Mesenchymal stem cell (in vitro differentiated cells and primary cell): ENCODE results near the gene ARHGEF3.

Experiments
- DNase-seq: peaks from one replicate; pipeline ENCODE4 v3.0.0-alpha.2; 2013
- H2AFZ ChIP-seq: one replicate; pipeline ENCODE4 v1.6.1; 2013; ENCODE audit warnings: low read depth, mild to moderate bottlenecking, control low read depth, inconsistent platforms, low read length, moderate library complexity
- H2AK5ac ChIP-seq: 2 replicates; pipeline ENCODE4 v1.6.1; 2013; ENCODE audit warnings: low read length, moderate library complexity, mild to moderate bottlenecking, inconsistent platforms; ENCODE audit not compliant: severe bottlenecking
- H2BK120ac ChIP-seq: one replicate; pipeline ENCODE4 v1.6.1; 2013; ENCODE audit warnings: low read depth, mild to moderate bottlenecking, inconsistent platforms, low read length, moderate library complexity
- H2BK12ac ChIP-seq, 2 experiments: one replicate each; pipeline ENCODE4 v1.6.1; 2013; ENCODE audit warnings: inconsistent platforms in 2 of 2, low read length in 2 of 2, mild to moderate bottlenecking in 2 of 2, moderate library complexity in 2 of 2, control low read depth in 1 of 2
- H2BK15ac ChIP-seq: one replicate; pipeline ENCODE4 v1.6.1; 2013; ENCODE audit warnings: mild to moderate bottlenecking, low read depth, inconsistent platforms; ENCODE audit not compliant: poor library complexity, severe bottlenecking
- H2BK5ac ChIP-seq: 2 replicates; pipeline ENCODE4 v1.6.1; 2013; ENCODE audit warnings: low read depth, mild to moderate bottlenecking, low read length, control low read depth, inconsistent platforms; ENCODE audit not compliant: poor library complexity, severe bottlenecking
- H3K14ac ChIP-seq, 2 experiments: one replicate each; pipeline ENCODE4 v1.6.1; 2013; ENCODE audit warnings: inconsistent platforms in 2 of 2, low read length in 2 of 2, control low read depth in 1 of 2, mild to moderate bottlenecking in 1 of 2, moderate library complexity in 1 of 2
- H3K18ac ChIP-seq, 2 experiments: one replicate each; pipeline ENCODE4 v1.6.1; 2013; ENCODE audit warnings: inconsistent platforms in 2 of 2, low read length in 2 of 2, control low read depth in 1 of 2, low read depth in 1 of 2, mild to moderate bottlenecking in 1 of 2
- H3K23ac ChIP-seq, 2 experiments: one replicate each; pipeline ENCODE4 v1.6.1; 2013; ENCODE audit warnings: inconsistent platforms in 2 of 2, low read length in 2 of 2, mild to moderate bottlenecking in 2 of 2, moderate library complexity in 2 of 2, control low read depth in 1 of 2
- H3K27ac ChIP-seq: 2 replicates; pipeline ENCODE4 v1.5.1; 2013; ENCODE audit warnings: mild to moderate bottlenecking, moderate library complexity, low read length, control low read depth, inconsistent platforms; ENCODE audit not compliant: poor library complexity, severe bottlenecking
- H3K27me3 ChIP-seq, 2 experiments: 2 replicates each; pipeline versions ENCODE4 v1.6.1 to v1.7.0; 2013; ENCODE audit warnings: low read length in 2 of 2, mild to moderate bottlenecking in 2 of 2, moderate library complexity in 2 of 2, control low read depth in 1 of 2, inconsistent platforms in 1 of 2; ENCODE audit not compliant: control insufficient read depth in 1 of 2, insufficient read depth in 1 of 2
- H3K36me3 ChIP-seq, 2 experiments: 2 replicates each; pipeline versions ENCODE4 v1.6.1 to v1.7.0; 2013; ENCODE audit warnings: low read length in 2 of 2, control low read depth in 1 of 2, inconsistent platforms in 1 of 2, low read depth in 1 of 2, mild to moderate bottlenecking in 1 of 2; ENCODE audit not compliant: insufficient read depth in 2 of 2, control insufficient read depth in 1 of 2
- H3K4ac ChIP-seq, 2 experiments: one replicate each; pipeline ENCODE4 v1.6.1; 2013; ENCODE audit warnings: inconsistent platforms in 2 of 2, low read length in 2 of 2, mild to moderate bottlenecking in 2 of 2, moderate library complexity in 2 of 2, control low read depth in 1 of 2, low read depth in 1 of 2
- H3K4me1 ChIP-seq: 2 replicates; pipeline ENCODE4 v1.6.1; 2013; ENCODE audit warnings: low read depth, low read length, control low read depth; ENCODE audit not compliant: control insufficient read depth, insufficient read depth
- H3K4me2 ChIP-seq: 2 replicates; pipeline ENCODE4 v1.6.1; 2013; ENCODE audit warnings: low read length, mild to moderate bottlenecking, inconsistent platforms; ENCODE audit not compliant: poor library complexity, severe bottlenecking
- H3K4me3 ChIP-seq, 2 experiments: 2 replicates each; pipeline versions ENCODE4 v1.5.1 to v1.7.0; 2013; ENCODE audit warnings: low read length in 2 of 2, mild to moderate bottlenecking in 2 of 2, control low read depth in 1 of 2, low read depth in 1 of 2; ENCODE audit not compliant: insufficient read depth in 1 of 2
- H3K79me1 ChIP-seq: replicated peaks from 2 replicates; pipeline ENCODE4 v1.6.1; 2013; ENCODE audit warnings: mild to moderate bottlenecking, control low read depth, low read length, inconsistent platforms; ENCODE audit not compliant: poor library complexity, severe bottlenecking
- H3K9ac ChIP-seq: 2 replicates; pipeline ENCODE4 v1.7.0; 2013; ENCODE audit warnings: mild to moderate bottlenecking, low read length, moderate library complexity
- H3K9me3 ChIP-seq: 2 replicates; pipeline ENCODE4 v1.7.0; 2013; ENCODE audit warnings: mild to moderate bottlenecking, low read length; ENCODE audit not compliant: control insufficient read depth
- H4K8ac ChIP-seq: one replicate; pipeline ENCODE4 v1.6.1; 2013; ENCODE audit warnings: inconsistent platforms, mild to moderate bottlenecking, low read length, moderate library complexity
- H4K91ac ChIP-seq: one replicate; pipeline ENCODE4 v1.6.1; 2013; ENCODE audit warnings: mild to moderate bottlenecking, low read length, inconsistent platforms
- WGBS: methylation state at CpG from one replicate; pipeline ENCODE4 v1.1.7; 2013; ENCODE audit warnings: mixed read lengths; 5-methylcytosine and 5-hydroxymethylcytosine counted together

ARHGEF3 gene

DNA sequence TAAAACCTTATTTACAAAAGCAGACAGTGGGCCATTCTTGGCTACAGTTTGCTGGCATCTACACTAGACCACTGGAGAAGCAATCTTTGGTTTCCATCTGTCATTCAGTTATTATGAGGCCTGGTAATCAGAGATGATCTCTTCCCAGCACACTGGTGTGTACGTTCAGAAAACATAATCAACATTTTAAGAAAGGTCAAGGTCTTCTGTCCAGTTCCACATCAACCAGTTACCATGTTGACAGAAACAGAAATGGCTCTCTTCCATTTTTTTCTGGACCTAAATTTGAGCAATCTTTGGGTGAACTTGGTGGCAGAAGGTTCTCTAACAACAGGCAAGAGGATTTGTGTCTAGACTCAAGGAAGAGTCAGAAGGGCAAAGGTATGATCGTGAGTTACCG lies 29.8 kb upstream of the ARHGEF3 start:
- no peak for DNase-seq
- H3K18ac ChIP-seq: no peak overlapping the region
- H4K91ac ChIP-seq: no peak overlapping the region
- no peak overlapping the region for H2BK120ac ChIP-seq
- H3K27ac ChIP-seq: no peak overlapping the region
- H3K14ac ChIP-seq: no peak overlapping the region
- no peak overlapping the region for H2AFZ ChIP-seq
- no peak overlapping the region for H2BK12ac ChIP-seq
- no peaks in the 10 kb centered on the region for H3K4me1 ChIP-seq
- H3K9me3 ChIP-seq: no peaks in the 10 kb centered on the region
- H2AK5ac ChIP-seq: no peak overlapping the region
- H3K36me3 ChIP-seq: no peaks in the 10 kb centered on the region
- no peak overlapping the region for H3K23ac ChIP-seq
- WGBS: 84% methylated on average over 3 of the region's 3 CpGs
- H3K79me1 ChIP-seq: no peaks in the 10 kb centered on the region
- H3K9ac ChIP-seq: no peak overlapping the region
- H3K4me3 ChIP-seq: no peak overlapping the region
- H3K4me2 ChIP-seq: no peak overlapping the region
- H4K8ac ChIP-seq: no peak overlapping the region
- no peak overlapping the region for H3K4ac ChIP-seq
- no peak overlapping the region for H2BK5ac ChIP-seq
- no peaks in the 10 kb centered on the region for H3K27me3 ChIP-seq
- H2BK15ac ChIP-seq: no peak overlapping the region

DNA sequence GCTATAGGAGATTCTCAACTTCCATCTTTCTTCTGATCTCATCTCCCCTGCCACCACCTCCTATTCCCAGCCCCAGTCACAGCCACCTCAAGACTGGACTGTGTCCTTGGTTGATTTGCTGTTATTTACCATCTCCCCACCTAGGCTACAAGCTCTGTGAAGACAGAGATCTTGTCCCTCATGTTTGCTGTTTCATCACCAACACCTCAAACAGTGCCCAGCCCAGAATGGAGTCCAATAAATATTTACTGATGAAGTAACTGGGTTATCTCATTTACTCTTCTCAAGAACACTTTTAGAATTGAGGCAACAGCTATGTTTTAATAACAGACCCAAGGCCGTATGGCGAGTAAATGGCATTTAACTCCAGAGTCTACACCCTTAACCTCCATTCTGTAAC lies 29.1 kb upstream of the ARHGEF3 start:
- H3K4me1 ChIP-seq: no peaks in the 10 kb centered on the region
- H3K9ac ChIP-seq: no peak overlapping the region
- no peak overlapping the region for H3K14ac ChIP-seq

DNA sequence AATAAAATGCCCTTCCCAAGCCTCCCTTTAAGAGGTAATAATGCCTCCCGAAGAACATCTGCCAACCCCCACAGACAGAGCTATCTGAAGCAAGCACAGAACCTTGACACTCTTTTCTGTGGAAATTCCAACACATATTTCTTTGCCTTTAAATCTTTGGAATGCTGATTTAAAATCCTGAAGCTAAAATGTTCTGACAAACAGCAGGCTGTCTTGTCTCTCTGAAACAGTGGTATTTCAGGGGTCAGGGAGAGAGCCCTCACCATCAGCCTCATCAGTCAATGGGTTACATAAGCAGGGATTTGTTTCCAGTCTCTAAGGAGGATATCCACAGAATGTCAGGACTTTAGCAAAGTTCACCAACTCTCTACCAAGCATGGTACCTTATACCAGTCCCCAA lies 27.8 kb upstream of the ARHGEF3 start:
- peak; percentile 15 for DNase-seq
- H2BK120ac ChIP-seq: no peak overlapping the region
- H3K4me1 ChIP-seq: no peaks in the 10 kb centered on the region
- H3K27me3 ChIP-seq: peaks cover 0 to 12% of the 10 kb centered on the region in 2 experiments
- H4K8ac ChIP-seq: no peak overlapping the region
- H3K18ac ChIP-seq: no peak overlapping the region
- no peak overlapping the region for H3K4me3 ChIP-seq
- no peak overlapping the region for H4K91ac ChIP-seq
- H3K4me2 ChIP-seq: no peak overlapping the region
- no peaks in the 10 kb centered on the region for H3K79me1 ChIP-seq
- no peak overlapping the region for H3K23ac ChIP-seq
- no peaks in the 10 kb centered on the region for H3K9me3 ChIP-seq
- H2BK5ac ChIP-seq: no peak overlapping the region
- no peak overlapping the region for H2BK15ac ChIP-seq
- no peak overlapping the region for H3K14ac ChIP-seq
- WGBS: 89% methylated on average over 1 of the region's 1 CpG
- no peaks in the 10 kb centered on the region for H3K36me3 ChIP-seq
- H2BK12ac ChIP-seq: no peak overlapping the region
- no peak overlapping the region for H3K4ac ChIP-seq
- no peak overlapping the region for H2AFZ ChIP-seq
- no peak overlapping the region for H2AK5ac ChIP-seq
- no peak overlapping the region for H3K27ac ChIP-seq
- H3K9ac ChIP-seq: no peak overlapping the region

More for the DNA sequence above, 29.1 kb upstream of the ARHGEF3 start:
- H3K36me3 ChIP-seq: no peaks in the 10 kb centered on the region
- H2BK120ac ChIP-seq: no peak overlapping the region
- no peak overlapping the region for H3K4ac ChIP-seq
- no peaks in the 10 kb centered on the region for H3K9me3 ChIP-seq
- 93% methylated on average over 2 of the region's 2 CpGs for WGBS
- H3K23ac ChIP-seq: no peak overlapping the region
- H3K4me2 ChIP-seq: no peak overlapping the region
- H4K8ac ChIP-seq: no peak overlapping the region
- H2BK12ac ChIP-seq: no peak overlapping the region
- H3K27ac ChIP-seq: no peak overlapping the region
- H3K27me3 ChIP-seq: peaks cover 0 to 1% of the 10 kb centered on the region in 2 experiments
- no peak overlapping the region for H4K91ac ChIP-seq
- no peaks in the 10 kb centered on the region for H3K79me1 ChIP-seq
- no peak overlapping the region for H3K4me3 ChIP-seq
- no peak overlapping the region for H3K18ac ChIP-seq
- no peak for DNase-seq
- no peak overlapping the region for H2BK15ac ChIP-seq
- no peak overlapping the region for H2AK5ac ChIP-seq
- H2BK5ac ChIP-seq: no peak overlapping the region
- no peak overlapping the region for H2AFZ ChIP-seq

DNA sequence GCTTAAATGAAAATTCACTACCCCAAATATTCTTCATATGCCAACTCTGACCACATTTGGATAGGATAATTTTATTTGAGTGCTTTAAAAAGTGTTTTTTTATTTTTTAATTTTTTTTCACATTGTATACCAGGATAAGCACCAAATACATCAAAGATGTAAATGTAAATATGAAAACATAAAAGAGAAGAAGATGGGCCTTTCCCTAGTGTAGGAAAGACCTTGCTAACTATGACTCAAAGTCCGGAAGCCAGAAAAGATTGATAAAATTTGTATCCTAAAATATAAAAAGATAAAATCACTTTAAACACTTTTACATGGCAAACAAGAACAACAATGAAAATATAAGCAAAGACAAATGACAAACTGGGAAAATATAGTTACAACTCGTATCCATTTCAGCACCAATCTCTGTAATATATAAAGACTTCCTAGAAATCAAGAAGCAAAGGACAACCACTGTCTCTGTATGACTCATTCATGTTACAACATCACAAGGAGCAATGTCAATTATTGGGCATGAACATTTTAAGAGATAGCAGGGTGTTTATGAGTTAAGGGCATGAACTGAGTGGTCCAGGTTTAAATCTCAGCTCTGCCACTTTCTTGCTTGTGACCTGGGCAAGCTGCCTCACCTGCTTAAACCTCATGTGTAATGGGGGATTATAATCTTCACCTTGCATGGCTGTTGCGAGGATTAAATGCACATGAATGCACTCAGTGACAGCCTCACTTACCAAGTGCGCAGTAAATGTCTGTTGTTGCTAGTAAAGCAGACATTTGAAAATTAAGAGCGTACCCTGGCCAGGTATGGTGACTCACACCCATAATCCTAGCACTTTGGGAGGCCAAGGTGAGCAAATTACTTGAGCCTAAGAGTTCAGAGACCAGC lies 25.3 kb upstream of the ARHGEF3 start:
- Histone ChIP-seq H3K9ac (no peak overlapping the region), H3K9me3 (no peaks in the 10 kb centered on the region), H2BK120ac (no peak overlapping the region), H3K27me3 (peaks cover 0 to 23% of the 10 kb centered on the region in 2 experiments), H3K23ac (no peak overlapping the region), H4K91ac (no peak overlapping the region), H2BK15ac (no peak overlapping the region), H3K14ac (no peak overlapping the region), H3K36me3 (no peaks in the 10 kb centered on the region), H3K4me1 (no peaks in the 10 kb centered on the region), H3K4me3 (no peak overlapping the region), H3K4me2 (no peak overlapping the region), H3K27ac (no peak overlapping the region), H2BK5ac (no peak overlapping the region), H4K8ac (no peak overlapping the region), H3K79me1 (no peaks in the 10 kb centered on the region), H2AFZ (no peak overlapping the region), H3K4ac (no peak overlapping the region), H2AK5ac (no peak overlapping the region), H3K18ac (peak overlapping the region in 1 of 2 experiments; percentile 21), H2BK12ac (no peak overlapping the region)
- whole genome bisulfite sequencing: 97% methylated on average over 4 of the region's 5 CpGs
- DNase-seq: peak; percentile 46
